A673 (cell line): Measurements from ENCODE around the gene BBS10.
"Not testable (repeated sequence)": the region's sequence is repeated elsewhere in the genome, so short reads cannot be mapped to it uniquely, and the experiment has no call there.

Source experiments
- EZH2 ChIP-seq: fragments of 200-600 bp; sonication (generic); IDR thresholded peaks from 2 replicates; pipeline ENCODE4 v1.6.1; 2017; ENCODE audit warnings: borderline replicate concordance, low read depth, mild to moderate bottlenecking, mixed read lengths, antibody characterized with exemption, low read length; ENCODE audit not compliant: poor library complexity, severe bottlenecking
- TF ChIP-seq, protein P1 (sequence below): fragments of 300-800, 200-600 bp; sonication (generic); conservative IDR thresholded peaks from 2 replicates; pipeline ENCODE4 v1.5.1; 2017; ENCODE audit warnings: low read depth, mild to moderate bottlenecking, antibody characterized with exemption, low read length, moderate library complexity, mixed read lengths

DNA sequence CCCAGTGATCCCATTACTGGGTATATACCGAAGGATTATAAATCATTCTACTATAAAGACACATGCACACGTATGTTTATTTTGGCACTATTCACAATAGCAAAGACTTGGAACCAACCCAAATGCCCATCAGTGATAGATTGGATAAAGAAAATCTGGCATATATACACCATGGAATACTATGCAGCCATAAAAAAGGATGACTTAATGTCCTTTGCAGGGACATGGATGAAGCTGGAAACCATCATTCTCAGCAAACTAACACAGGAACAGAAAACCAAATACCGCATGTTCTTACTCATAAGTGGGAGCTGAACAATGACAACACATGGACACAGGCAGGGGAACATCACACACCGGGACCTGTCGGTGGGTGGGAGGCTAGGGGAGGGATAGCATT, 15.9 kb upstream of the BBS10 start:
- TF ChIP-seq, protein P1, sequence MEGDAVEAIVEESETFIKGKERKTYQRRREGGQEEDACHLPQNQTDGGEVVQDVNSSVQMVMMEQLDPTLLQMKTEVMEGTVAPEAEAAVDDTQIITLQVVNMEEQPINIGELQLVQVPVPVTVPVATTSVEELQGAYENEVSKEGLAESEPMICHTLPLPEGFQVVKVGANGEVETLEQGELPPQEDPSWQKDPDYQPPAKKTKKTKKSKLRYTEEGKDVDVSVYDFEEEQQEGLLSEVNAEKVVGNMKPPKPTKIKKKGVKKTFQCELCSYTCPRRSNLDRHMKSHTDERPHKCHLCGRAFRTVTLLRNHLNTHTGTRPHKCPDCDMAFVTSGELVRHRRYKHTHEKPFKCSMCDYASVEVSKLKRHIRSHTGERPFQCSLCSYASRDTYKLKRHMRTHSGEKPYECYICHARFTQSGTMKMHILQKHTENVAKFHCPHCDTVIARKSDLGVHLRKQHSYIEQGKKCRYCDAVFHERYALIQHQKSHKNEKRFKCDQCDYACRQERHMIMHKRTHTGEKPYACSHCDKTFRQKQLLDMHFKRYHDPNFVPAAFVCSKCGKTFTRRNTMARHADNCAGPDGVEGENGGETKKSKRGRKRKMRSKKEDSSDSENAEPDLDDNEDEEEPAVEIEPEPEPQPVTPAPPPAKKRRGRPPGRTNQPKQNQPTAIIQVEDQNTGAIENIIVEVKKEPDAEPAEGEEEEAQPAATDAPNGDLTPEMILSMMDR = not testable (repeated sequence)
- TF ChIP-seq EZH2 = not testable (repeated sequence)
